ENCODE data around the gene PJVK. TPM values are rescaled to one million over a fixed set of nuclear protein-coding genes. Genes with fewer than 3 reads are reported as not detected.

The PJVK gene
- total RNA-seq, 2 experiments from 2014 or later = 4.0 to 6.9 TPM

DNA sequence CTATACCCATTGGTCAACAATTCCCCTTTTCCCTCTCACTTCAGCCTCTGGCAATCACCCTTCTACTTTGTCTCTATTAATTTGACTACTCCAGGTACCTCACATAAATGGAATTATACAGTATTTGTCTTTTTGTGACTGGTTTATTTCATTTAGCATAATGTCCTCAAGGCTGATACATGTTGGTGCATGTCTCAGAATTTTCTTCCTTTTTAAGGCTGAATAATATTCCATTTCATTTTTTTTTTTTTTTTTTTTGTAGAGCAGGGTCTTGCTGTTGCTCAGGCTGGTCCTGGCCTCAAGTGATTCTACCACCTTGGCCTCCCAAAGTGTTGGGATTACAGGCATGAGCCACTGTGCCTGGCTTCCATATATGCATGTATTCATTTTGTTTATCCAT, 25.3 kb downstream of the PJVK start:
- peaks cover 24% of the 10 kb centered on the region for H3K4me1 ChIP-seq (ENCODE audit: insufficient read depth, low read length, poor library complexity, severe bottlenecking)
- H2AFZ ChIP-seq (ENCODE audit: low read length) = no peak overlapping the region
- H3K27ac ChIP-seq (ENCODE audit: low read depth, low read length, poor library complexity, severe bottlenecking) = no peak overlapping the region
- intact Hi-C loops (cut with micrococcal nuclease; ENCODE audit: unreplicated experiment) = no loop called here
- no peaks in the 10 kb centered on the region for H3K9me3 ChIP-seq (ENCODE audit: low read length)
- no TSS peak for BruUV-seq (replicated peaks)
- POLR2A ChIA-PET = no interaction called here
- H4K20me1 ChIP-seq (ENCODE audit: insufficient read depth, low read length) = peaks cover 3% of the 10 kb centered on the region; the same call in 1 of the 2 replicates
- H3K9me2 ChIP-seq (ENCODE audit: insufficient read depth, low read length) = no peaks in the 10 kb centered on the region
- TF ChIP-seq CTCF (conservative IDR thresholded peaks at IDR 0.05; ENCODE audit: low read length) (no peak), EZH2phosphoT487 (IDR thresholded peaks at IDR 0.05; ENCODE audit: borderline replicate concordance, low read depth, low read length) (no peak)
- peaks cover 24% of the 10 kb centered on the region for H3K79me2 ChIP-seq (ENCODE audit: insufficient read depth, low read depth, low read length)
- peak overlapping the region; percentile 23; the same call in 1 of the 2 replicates for H3K4me2 ChIP-seq (ENCODE audit: low read length)
- CTCF ChIA-PET (ENCODE audit: unreplicated experiment) = no interaction called here
- no peaks in the 10 kb centered on the region for H3K36me3 ChIP-seq (ENCODE audit: insufficient read depth, low read length)
- H3K4me3 ChIP-seq (ENCODE audit: low read depth, low read length, poor library complexity, severe bottlenecking) = no peak overlapping the region
- DNase-seq (ENCODE audit: low spot score) = no peak

DNA sequence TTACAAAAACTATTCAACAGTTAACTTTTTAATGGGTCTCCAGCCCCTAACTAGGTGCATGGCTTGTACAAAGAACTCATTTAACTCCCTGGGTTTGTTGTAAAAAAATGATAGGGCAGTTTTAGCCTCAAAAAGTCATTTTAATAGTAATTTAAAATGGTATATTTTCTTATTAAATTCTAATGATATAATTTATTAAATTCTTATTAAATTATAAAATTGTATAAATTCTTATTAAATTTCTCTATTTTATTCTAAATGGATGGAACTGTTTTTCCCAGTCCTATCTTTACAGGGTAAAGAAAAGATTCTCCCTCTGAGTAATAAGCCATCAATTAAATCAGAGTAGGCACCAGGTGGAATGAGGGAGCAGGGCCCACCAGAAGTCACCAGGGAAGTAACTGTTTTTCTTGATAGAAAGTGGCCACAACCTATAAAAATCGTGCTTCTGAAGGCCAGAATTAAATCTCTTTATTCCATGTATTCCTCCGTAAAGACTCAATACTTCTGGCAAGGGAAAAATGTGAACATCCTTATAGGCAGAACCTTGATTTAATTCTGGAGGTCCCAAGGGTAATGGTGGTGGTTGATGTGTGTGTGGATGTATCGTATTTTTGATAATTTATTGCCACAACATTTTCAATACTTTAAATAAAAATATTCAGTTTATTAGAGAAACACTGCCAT, 26.4 kb downstream of the PJVK start:
- Histone ChIP-seq H3K4me1 (ENCODE audit: insufficient read depth, low read length, poor library complexity, severe bottlenecking) (peaks cover 35% of the 10 kb centered on the region), H3K4me3 (ENCODE audit: low read depth, low read length, poor library complexity, severe bottlenecking) (peak overlapping the region; percentile 78), H2AFZ (ENCODE audit: low read length) (peak overlapping the region; percentile 100), H3K4me2 (ENCODE audit: low read length) (peak overlapping the region; percentile 97), H3K9me3 (ENCODE audit: low read length) (no peaks in the 10 kb centered on the region), H3K36me3 (ENCODE audit: insufficient read depth, low read length) (no peaks in the 10 kb centered on the region), H4K20me1 (ENCODE audit: insufficient read depth, low read length) (peaks cover 13% of the 10 kb centered on the region; the same call in 1 of the 2 replicates), H3K9me2 (ENCODE audit: insufficient read depth, low read length) (no peaks in the 10 kb centered on the region), H3K79me2 (ENCODE audit: insufficient read depth, low read depth, low read length) (peaks cover 35% of the 10 kb centered on the region), H3K27ac (ENCODE audit: low read depth, low read length, poor library complexity, severe bottlenecking) (peak overlapping the region; percentile 86)
- TF ChIP-seq CTCF (conservative IDR thresholded peaks at IDR 0.05; ENCODE audit: low read length) (no peak), EZH2phosphoT487 (IDR thresholded peaks at IDR 0.05; ENCODE audit: borderline replicate concordance, low read depth, low read length) (no peak)
- peak; percentile 11 for DNase-seq (ENCODE audit: low spot score)
- CTCF ChIA-PET (ENCODE audit: unreplicated experiment) = no interaction called here
- POLR2A ChIA-PET = no interaction called here
- intact Hi-C loops (cut with micrococcal nuclease; ENCODE audit: unreplicated experiment) = loop anchor here (1.0 kb wide), 1 partner anchor 26 kb away; the partner anchor contains the start of genes PJVK and PRKRA
- BruUV-seq (replicated peaks) = no TSS peak

- no peak for TF ChIP-seq EZH2phosphoT487 (IDR thresholded peaks at IDR 0.05; ENCODE audit: borderline replicate concordance, low read depth, low read length)
- TF ChIP-seq CTCF (conservative IDR thresholded peaks at IDR 0.05; ENCODE audit: low read length) = no peak
- peak; percentile 42 for DNase-seq (ENCODE audit: low spot score)
- H3K4me1 ChIP-seq (ENCODE audit: insufficient read depth, low read length, poor library complexity, severe bottlenecking) = peaks cover 38% of the 10 kb centered on the region
- intact Hi-C loops (cut with micrococcal nuclease; ENCODE audit: unreplicated experiment) = loop anchor here (1.0 kb wide), 1 partner anchor 27 kb away; the partner anchor contains the start of genes PJVK and PRKRA
- peak overlapping the region; percentile 78 for H3K4me3 ChIP-seq (ENCODE audit: low read depth, low read length, poor library complexity, severe bottlenecking)
- H3K4me2 ChIP-seq (ENCODE audit: low read length) = peak overlapping the region; percentile 97
- TSS peak; percentile 85 for BruUV-seq (replicated peaks)
- H2AFZ ChIP-seq (ENCODE audit: low read length) = peak overlapping the region; percentile 100
- H3K36me3 ChIP-seq (ENCODE audit: insufficient read depth, low read length) = no peaks in the 10 kb centered on the region
- H3K9me2 ChIP-seq (ENCODE audit: insufficient read depth, low read length) = no peaks in the 10 kb centered on the region
- peaks cover 40% of the 10 kb centered on the region for H3K79me2 ChIP-seq (ENCODE audit: insufficient read depth, low read depth, low read length)
- H3K9me3 ChIP-seq (ENCODE audit: low read length) = no peaks in the 10 kb centered on the region
- H3K27ac ChIP-seq (ENCODE audit: low read depth, low read length, poor library complexity, severe bottlenecking) = peak overlapping the region; percentile 86
- H4K20me1 ChIP-seq (ENCODE audit: insufficient read depth, low read length) = peaks cover 13% of the 10 kb centered on the region; the same call in 1 of the 2 replicates
- ChIA-PET POLR2A (no interaction called here), CTCF (ENCODE audit: unreplicated experiment) (no interaction called here)
These were observed 26.9 kb downstream of the PJVK start for GRCh38 chr2:178478130-178478438.

Measured in OCI-LY7 (cell line).